Measurements from ENCODE around the gene ATP8B4.

ATP8B4 gene

GRCh38 chr15:50017522-50017921 is 101.5 kb downstream of the ATP8B4 start:
- no peak for TF ChIP-seq CTCF (IDR thresholded peaks at IDR 0.05; ENCODE audit: control extremely low read depth, extremely low read depth, low read depth, missing control alignments)
- CTCF ChIA-PET: interaction anchor here (1.0 to 2.9 kb wide), 2 partner anchors 13 kb away, joined by 4 to 18 read pairs; no protein-coding TSS in a partner anchor
- DNase-seq (ENCODE audit: extremely low spot score): no peak
- POLR2A ChIA-PET: no interaction called here

DNA sequence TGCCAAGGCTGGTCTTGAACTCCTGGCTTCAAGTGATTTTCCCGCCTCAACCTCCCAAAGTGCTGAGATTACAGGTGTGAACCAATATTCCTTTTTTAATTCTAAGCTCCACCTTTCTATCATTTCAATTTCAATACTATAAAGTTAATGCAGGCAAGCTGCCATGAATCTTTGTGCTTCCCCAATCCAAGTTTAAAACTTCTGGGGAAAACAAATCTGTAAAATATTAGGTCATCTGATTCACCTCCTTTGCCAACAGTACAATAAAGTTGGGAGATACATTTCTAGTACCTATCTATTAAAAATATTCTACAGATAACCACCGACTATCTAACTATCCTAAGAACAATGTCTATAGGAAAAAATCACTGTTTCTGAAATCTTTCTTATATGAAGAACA is 102.1 kb downstream of the ATP8B4 start:
- no peak for DNase-seq (ENCODE audit: extremely low spot score)
- ChIA-PET CTCF (interaction anchor here (1.3 to 2.9 kb wide), 3 partner anchors 10 to 100 kb away, joined by 3 to 18 read pairs (median 7); no protein-coding TSS in a partner anchor), POLR2A (no interaction called here)
- no peak for TF ChIP-seq CTCF (IDR thresholded peaks at IDR 0.05; ENCODE audit: control extremely low read depth, extremely low read depth, low read depth, missing control alignments)

DNA sequence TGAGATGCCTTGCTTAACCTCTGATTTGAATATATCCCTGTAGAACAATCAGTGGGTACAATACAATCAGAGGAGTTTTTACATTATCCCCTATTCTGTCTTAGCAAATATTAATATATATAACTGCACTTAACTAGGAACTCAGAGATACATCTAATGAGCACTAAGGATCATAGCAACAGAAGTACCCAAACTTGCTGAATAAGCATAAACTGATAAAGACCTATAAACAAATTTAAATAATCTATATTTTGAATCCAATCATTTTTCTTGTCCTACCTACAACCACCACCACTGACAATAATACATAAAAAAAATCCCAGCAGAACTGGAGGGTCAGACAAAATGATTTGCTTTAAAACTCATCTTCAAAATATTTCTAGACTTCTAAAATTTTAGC is 106.2 kb downstream of the ATP8B4 start:
- DNase-seq (ENCODE audit: extremely low spot score): no peak
- ChIA-PET CTCF (interaction anchor here (2.1 kb wide), 1 partner anchor 9 kb away, joined by 10 read pairs; no protein-coding TSS in a partner anchor), POLR2A (no interaction called here)
- TF ChIP-seq CTCF (IDR thresholded peaks at IDR 0.05; ENCODE audit: control extremely low read depth, extremely low read depth, low read depth, missing control alignments): no peak

DNA sequence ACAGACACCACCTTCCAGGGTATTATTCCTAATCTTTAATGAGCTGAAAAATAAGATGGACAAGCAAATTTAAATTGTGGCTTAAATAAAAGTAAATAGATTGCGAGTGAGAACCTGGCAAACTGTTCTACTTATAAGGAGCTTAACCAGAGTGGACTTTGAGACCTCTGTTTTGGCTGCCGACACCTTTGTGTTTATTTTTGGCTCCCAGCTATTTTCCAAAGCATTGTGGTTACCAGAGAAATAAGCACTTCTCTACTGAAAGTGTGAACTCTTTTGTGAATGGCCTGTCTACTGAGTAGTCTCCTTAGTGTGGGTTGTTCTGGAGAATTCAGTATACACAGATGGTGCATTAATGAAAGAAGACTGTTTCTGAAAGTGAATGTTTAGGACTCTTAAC is 109.4 kb downstream of the ATP8B4 start:
- no peak for DNase-seq (ENCODE audit: extremely low spot score)
- ChIA-PET POLR2A (no interaction called here), CTCF (interaction anchor here (0.9 to 1.3 kb wide), 3 partner anchors 13 to 31 kb away, joined by 3 read pairs; no protein-coding TSS in a partner anchor)
- TF ChIP-seq CTCF (IDR thresholded peaks at IDR 0.05; ENCODE audit: control extremely low read depth, extremely low read depth, low read depth, missing control alignments): no peak

DNA sequence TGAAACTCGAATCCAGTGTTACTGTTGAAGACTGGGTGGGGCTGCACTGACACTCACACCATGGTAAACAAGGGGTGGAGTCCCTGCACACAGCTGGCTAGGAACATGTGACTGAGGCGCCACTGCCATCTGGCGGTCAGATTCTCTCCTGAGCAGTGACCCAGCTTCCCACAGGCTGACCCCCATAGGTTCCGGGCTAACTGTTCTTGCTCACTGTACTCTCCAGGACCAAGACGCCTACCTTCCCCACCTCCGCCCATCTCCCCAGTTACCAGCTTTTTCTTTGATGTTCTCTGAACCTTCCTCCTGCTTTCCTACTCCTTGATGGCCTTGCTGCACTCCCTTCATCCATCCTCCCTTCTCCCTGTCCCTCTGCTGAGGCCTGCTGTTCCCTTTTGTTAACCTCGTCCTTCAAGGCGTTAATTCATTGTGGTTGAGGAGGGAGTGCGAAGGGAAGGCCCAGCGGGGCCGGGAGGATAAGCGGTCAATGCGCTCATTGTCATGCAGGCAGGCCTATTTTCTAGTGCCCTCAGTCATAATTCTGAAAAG is 115.2 kb downstream of the ATP8B4 start:
- ChIA-PET CTCF (interaction anchor here (0.9 to 3.9 kb wide), 23 partner anchors 10 to 1646 kb away, joined by 3 to 29 read pairs (median 4); no protein-coding TSS in a partner anchor), POLR2A (no interaction called here)
- DNase-seq (ENCODE audit: extremely low spot score): peak; percentile 65
- peak; percentile 63 for TF ChIP-seq CTCF (IDR thresholded peaks at IDR 0.05; ENCODE audit: control extremely low read depth, extremely low read depth, low read depth, missing control alignments)

GRCh38 chr15:49991587-49991986 is 127.4 kb downstream of the ATP8B4 start:
- POLR2A ChIA-PET: no interaction called here
- CTCF ChIA-PET: interaction anchor here (1.1 to 2.5 kb wide), 4 partner anchors 9 to 13 kb away, joined by 3 to 7 read pairs (median 4); no protein-coding TSS in a partner anchor
- TF ChIP-seq CTCF (IDR thresholded peaks at IDR 0.05; ENCODE audit: control extremely low read depth, extremely low read depth, low read depth, missing control alignments): no peak
- no peak for DNase-seq (ENCODE audit: extremely low spot score)

All from GM10248 (cell line).